ENCODE data around the gene UBE2I.

The UBE2I gene

DNA sequence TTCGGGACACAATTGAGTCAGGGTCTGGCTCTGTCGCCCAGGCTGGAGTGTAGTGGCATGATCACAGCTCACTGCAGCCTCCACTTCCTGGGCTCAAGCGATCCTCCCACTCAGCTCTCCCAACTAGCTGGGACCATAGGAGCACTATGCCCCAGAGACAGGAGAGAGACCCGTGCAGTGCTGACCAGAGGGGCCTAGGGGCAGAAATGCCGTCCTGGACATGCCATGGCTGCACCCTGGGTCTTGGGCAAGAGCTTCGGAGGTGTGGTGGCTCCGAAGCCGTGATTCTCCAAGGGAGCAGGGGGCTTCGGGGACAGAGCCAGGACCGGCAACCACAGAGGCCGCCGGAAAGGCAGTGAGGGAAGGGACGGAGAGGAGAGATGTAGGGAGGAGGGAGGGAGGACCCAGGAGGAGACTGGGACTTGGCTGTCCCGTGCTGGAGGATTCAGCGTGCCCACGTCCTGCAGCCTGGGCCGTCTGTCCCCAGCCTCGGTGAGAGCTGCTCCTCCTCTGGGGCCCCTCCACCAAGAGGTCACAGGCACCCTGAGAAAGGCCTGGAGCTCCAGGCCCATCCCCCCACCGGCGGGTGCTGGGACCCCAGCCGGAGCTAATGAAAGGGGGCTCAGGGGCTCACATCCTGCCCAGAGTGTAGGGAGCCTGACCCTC, 31.7 kb upstream of the UBE2I start:
- Histone ChIP-seq H3K27ac (ENCODE audit: low read depth, low read length, severe bottlenecking) (no peak overlapping the region), H3K4me3 (ENCODE audit: extremely low read depth, insufficient read depth, low read length, poor library complexity, severe bottlenecking) (no peak overlapping the region), H3K4me1 (ENCODE audit: control insufficient read depth, insufficient read depth, low read length, poor library complexity, severe bottlenecking) (no peaks in the 10 kb centered on the region), H3K36me3 (ENCODE audit: control insufficient read depth, insufficient read depth, low read length) (no peaks in the 10 kb centered on the region), H3K9me3 (ENCODE audit: control insufficient read depth, low read length) (no peaks in the 10 kb centered on the region)
- 70 to 77% methylated on average over 12 to 21 of the region's 21 CpGs for WGBS, 2 experiments (ENCODE audit: insufficient coverage in 2 of 2)

DNA sequence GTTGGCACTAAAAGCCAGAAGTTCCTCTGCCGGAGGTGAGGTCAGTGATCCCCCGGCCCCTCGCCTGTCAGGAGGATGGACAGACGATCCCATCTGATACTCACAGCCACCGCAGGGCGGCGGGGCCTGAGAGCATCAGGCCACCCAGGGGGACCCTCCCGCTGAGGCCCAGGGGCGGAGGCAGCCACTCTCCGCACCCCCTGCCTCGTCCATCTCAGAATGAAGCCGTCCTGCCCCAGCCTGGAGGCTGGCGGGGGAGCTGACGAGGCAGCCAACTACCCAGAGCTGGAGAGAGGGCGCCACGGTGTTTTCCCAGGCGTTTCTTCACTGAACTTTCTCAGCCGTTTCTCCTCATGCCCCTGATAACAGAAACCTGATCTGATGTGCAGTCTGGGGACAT, 31.0 kb upstream of the UBE2I start:
- peaks cover 4% of the 10 kb centered on the region for H3K4me1 ChIP-seq (ENCODE audit: control insufficient read depth, insufficient read depth, low read length, poor library complexity, severe bottlenecking)
- no peaks in the 10 kb centered on the region for H3K9me3 ChIP-seq (ENCODE audit: control insufficient read depth, low read length)
- WGBS, 2 experiments (ENCODE audit: insufficient coverage in 2 of 2): 25 to 35% methylated on average over 17 to 18 of the region's 18 CpGs
- H3K4me3 ChIP-seq (ENCODE audit: extremely low read depth, insufficient read depth, low read length, poor library complexity, severe bottlenecking): no peak overlapping the region
- no peaks in the 10 kb centered on the region for H3K36me3 ChIP-seq (ENCODE audit: control insufficient read depth, insufficient read depth, low read length)
- no peak overlapping the region for H3K27ac ChIP-seq (ENCODE audit: low read depth, low read length, severe bottlenecking)

DNA sequence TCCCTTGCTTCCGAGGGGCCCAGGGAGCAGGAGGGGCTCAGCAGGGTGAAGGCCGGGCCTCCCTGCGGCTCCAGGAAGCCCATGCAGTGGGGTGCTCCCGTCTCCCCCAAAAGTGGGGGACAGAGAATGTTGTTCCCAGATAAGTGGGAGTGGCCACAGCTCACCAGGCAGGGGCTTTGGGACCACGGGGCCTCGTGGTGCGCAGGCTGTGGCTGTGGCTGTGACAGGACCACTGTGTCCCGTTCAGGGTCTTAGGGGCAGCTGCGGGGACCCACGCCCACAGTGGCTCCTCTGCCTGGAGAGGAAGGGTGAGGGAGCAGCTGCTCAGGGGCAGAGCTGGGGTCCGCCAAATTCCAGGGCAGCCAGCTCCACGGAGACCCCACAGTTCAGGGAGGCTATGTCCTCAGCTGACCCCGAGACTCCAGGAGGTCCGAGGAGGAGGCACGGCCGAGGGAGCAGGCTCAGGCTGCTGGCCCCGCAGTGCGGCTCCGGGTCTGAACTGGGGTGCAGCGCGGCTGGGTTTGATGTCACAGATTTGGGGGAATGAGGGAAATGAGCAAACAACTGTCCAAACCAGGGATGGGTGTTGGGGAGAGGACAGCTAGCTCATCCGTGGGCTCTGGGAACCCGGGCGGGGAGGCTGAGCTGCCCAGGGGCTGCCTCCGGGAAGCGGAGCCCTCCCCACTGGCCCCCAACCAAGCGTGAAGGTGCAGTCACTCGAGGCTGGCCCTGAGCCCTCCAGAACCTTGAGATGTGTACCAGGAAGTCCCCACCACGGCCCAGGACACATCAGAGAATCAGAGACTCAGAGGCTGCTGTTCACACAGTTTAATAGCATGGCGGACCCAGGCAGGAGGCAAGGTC, 30.1 kb upstream of the UBE2I start:
- no peaks in the 10 kb centered on the region for H3K36me3 ChIP-seq (ENCODE audit: control insufficient read depth, insufficient read depth, low read length)
- 86 to 88% methylated on average over 26 to 30 of the region's 30 CpGs for WGBS, 2 experiments (ENCODE audit: insufficient coverage in 2 of 2)
- H3K4me3 ChIP-seq (ENCODE audit: extremely low read depth, insufficient read depth, low read length, poor library complexity, severe bottlenecking): no peak overlapping the region
- H3K27ac ChIP-seq (ENCODE audit: low read depth, low read length, severe bottlenecking): no peak overlapping the region
- H3K9me3 ChIP-seq (ENCODE audit: control insufficient read depth, low read length): no peaks in the 10 kb centered on the region
- peaks cover 7% of the 10 kb centered on the region for H3K4me1 ChIP-seq (ENCODE audit: control insufficient read depth, insufficient read depth, low read length, poor library complexity, severe bottlenecking)

DNA sequence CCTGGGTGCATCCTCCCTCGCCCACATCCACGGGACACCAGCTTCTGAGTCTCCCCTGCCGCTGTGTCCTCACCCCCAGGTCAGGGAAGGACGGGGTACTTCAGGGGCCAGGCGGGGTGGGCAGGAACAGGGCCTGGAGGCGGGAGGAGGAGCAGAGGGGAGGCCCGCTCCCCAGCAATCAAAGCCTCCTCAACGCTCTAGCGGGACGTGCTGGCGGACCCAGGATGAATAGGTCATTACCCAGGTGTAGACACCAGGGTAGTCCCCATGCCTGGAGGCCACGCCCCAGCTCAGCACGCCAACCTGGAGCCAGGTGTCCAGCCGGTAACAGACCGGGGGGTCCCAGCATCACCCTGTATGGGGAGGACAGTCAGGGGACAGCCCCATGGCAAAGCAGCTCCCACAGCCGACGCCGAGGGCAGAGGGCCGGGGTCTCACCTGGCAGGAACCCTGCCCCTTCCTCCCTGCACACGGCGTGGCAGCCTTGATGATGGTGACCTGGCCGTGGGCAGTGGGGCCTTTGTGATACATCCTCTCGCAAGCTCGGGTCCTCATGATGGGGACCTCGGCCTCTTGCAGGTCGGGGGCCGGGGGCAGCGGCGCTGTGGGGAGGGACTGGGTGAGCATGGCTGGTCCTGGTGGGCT, 29.4 kb upstream of the UBE2I start:
- H3K9me3 ChIP-seq (ENCODE audit: control insufficient read depth, low read length): no peaks in the 10 kb centered on the region
- H3K36me3 ChIP-seq (ENCODE audit: control insufficient read depth, insufficient read depth, low read length): no peaks in the 10 kb centered on the region
- H3K4me1 ChIP-seq (ENCODE audit: control insufficient read depth, insufficient read depth, low read length, poor library complexity, severe bottlenecking): peaks cover 8% of the 10 kb centered on the region
- WGBS, 2 experiments (ENCODE audit: insufficient coverage in 2 of 2): 94 to 95% methylated on average over 19 to 29 of the region's 29 CpGs
- H3K4me3 ChIP-seq (ENCODE audit: extremely low read depth, insufficient read depth, low read length, poor library complexity, severe bottlenecking): no peak overlapping the region
- no peak overlapping the region for H3K27ac ChIP-seq (ENCODE audit: low read depth, low read length, severe bottlenecking)

DNA sequence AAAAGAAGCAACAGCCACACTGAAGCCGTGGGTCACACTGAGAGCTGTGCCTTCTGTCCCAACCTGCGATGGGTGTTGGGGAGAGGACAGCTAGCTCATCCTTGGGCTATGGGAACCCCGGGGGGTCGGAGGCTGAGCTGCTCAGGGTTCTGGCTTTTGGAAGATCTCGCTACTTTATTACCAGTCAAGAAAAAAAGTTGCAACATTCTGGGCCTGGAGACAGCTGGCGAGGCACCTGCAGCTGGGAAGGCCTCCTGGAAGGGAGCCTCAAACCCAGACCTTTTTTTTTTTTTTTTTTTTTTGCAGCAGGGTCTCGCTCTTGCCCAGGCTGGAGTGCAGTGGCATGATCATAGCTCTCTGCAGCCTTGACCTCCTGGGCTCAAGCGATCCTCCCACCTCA, 28.7 kb upstream of the UBE2I start:
- Histone ChIP-seq H3K27ac (ENCODE audit: low read depth, low read length, severe bottlenecking) (no peak overlapping the region), H3K36me3 (ENCODE audit: control insufficient read depth, insufficient read depth, low read length) (no peaks in the 10 kb centered on the region), H3K4me3 (ENCODE audit: extremely low read depth, insufficient read depth, low read length, poor library complexity, severe bottlenecking) (no peak overlapping the region), H3K9me3 (ENCODE audit: control insufficient read depth, low read length) (no peaks in the 10 kb centered on the region), H3K4me1 (ENCODE audit: control insufficient read depth, insufficient read depth, low read length, poor library complexity, severe bottlenecking) (peaks cover 8% of the 10 kb centered on the region)
- 92 to 93% methylated on average over 5 to 8 of the region's 8 CpGs for WGBS, 2 experiments (ENCODE audit: insufficient coverage in 2 of 2)

DNA sequence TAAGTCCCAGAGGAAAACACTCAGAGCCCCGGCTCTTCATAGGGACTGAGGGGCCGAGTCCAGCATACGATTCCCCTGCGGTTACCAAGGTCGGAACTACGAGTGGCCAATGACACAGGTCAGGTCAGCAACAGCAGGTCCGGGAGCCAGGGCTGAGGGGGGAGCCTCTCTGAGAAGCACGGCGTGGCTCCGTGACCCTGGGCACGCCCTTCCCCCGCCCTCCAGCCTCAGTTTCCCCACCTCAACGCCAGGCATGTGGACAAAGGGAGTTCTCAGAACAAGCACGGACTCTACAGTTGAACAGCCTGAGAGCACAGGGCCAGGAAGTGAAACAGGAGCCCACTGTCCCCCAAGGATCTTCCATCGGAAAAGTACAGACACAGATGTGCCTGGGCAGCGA, 27.9 kb upstream of the UBE2I start:
- Histone ChIP-seq H3K9me3 (ENCODE audit: control insufficient read depth, low read length) (no peaks in the 10 kb centered on the region), H3K4me1 (ENCODE audit: control insufficient read depth, insufficient read depth, low read length, poor library complexity, severe bottlenecking) (peaks cover 8% of the 10 kb centered on the region), H3K4me3 (ENCODE audit: extremely low read depth, insufficient read depth, low read length, poor library complexity, severe bottlenecking) (no peak overlapping the region), H3K36me3 (ENCODE audit: control insufficient read depth, insufficient read depth, low read length) (no peaks in the 10 kb centered on the region), H3K27ac (ENCODE audit: low read depth, low read length, severe bottlenecking) (no peak overlapping the region)
- WGBS, 2 experiments (ENCODE audit: insufficient coverage in 2 of 2): 87 to 95% methylated on average over 13 to 14 of the region's 16 CpGs

DNA sequence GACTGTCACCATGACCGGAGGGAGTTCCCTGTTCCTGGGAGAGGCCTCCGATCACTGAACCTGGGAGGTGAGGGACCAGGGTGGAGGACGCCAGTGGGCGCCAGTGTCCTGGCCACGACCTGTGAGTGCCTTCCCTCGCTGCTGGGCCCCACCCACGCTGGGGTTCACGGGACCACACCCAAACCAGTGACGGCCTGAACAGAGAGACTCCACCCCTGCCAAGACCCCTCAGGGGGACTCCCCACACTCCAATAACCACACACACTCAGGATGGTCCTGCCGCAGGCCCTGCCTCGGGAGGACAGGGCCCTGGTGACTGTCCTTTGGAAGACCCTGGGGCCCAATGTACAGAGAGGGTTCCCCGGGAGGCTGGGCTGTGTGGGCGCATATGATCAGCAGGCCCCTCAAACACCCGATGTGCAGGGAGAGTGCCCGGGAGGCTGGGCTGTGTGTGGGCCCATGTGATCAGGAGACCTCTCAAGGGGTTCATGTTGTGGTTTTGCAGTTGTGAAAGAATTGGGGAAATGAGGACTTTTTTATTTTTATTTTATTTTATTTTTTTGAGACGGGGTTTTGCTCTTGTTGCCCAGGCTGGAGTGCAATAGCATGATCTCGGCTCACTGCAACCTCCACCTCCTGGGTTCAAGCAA, 27.0 kb upstream of the UBE2I start:
- Histone ChIP-seq H3K27ac (ENCODE audit: low read depth, low read length, severe bottlenecking) (no peak overlapping the region), H3K9me3 (ENCODE audit: control insufficient read depth, low read length) (no peaks in the 10 kb centered on the region), H3K4me1 (ENCODE audit: control insufficient read depth, insufficient read depth, low read length, poor library complexity, severe bottlenecking) (peaks cover 8% of the 10 kb centered on the region), H3K36me3 (ENCODE audit: control insufficient read depth, insufficient read depth, low read length) (no peaks in the 10 kb centered on the region), H3K4me3 (ENCODE audit: extremely low read depth, insufficient read depth, low read length, poor library complexity, severe bottlenecking) (no peak overlapping the region)
- 86 to 96% methylated on average over 9 to 15 of the region's 17 CpGs for whole genome bisulfite sequencing, 2 experiments (ENCODE audit: insufficient coverage in 2 of 2)

DNA sequence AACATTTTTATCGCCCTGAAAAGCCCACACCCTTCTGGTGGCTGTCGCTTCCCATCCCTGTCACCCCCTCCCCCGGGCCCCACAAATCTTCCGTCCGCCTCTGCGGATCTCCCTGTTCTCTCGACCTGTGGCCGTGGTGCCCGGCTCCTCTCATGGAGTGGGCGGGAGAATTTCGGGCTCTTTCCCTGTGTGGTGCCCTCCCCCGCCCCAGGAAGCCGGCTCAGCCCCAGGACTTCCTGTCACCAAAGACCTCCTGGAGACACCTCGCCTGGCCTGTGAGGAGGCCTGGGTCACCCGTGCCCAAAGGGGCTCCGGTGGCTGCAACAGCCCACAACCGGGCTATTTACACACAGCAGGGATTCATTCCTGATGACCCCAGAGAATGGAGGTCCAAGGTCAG, 26.1 kb upstream of the UBE2I start:
- Histone ChIP-seq H3K4me3 (ENCODE audit: extremely low read depth, insufficient read depth, low read length, poor library complexity, severe bottlenecking) (no peak overlapping the region), H3K36me3 (ENCODE audit: control insufficient read depth, insufficient read depth, low read length) (no peaks in the 10 kb centered on the region), H3K4me1 (ENCODE audit: control insufficient read depth, insufficient read depth, low read length, poor library complexity, severe bottlenecking) (peaks cover 8% of the 10 kb centered on the region), H3K27ac (ENCODE audit: low read depth, low read length, severe bottlenecking) (no peak overlapping the region), H3K9me3 (ENCODE audit: control insufficient read depth, low read length) (no peaks in the 10 kb centered on the region)
- 57% methylated on average over 16 to 17 of the region's 17 CpGs for WGBS, 2 experiments (ENCODE audit: insufficient coverage in 2 of 2)

DNA sequence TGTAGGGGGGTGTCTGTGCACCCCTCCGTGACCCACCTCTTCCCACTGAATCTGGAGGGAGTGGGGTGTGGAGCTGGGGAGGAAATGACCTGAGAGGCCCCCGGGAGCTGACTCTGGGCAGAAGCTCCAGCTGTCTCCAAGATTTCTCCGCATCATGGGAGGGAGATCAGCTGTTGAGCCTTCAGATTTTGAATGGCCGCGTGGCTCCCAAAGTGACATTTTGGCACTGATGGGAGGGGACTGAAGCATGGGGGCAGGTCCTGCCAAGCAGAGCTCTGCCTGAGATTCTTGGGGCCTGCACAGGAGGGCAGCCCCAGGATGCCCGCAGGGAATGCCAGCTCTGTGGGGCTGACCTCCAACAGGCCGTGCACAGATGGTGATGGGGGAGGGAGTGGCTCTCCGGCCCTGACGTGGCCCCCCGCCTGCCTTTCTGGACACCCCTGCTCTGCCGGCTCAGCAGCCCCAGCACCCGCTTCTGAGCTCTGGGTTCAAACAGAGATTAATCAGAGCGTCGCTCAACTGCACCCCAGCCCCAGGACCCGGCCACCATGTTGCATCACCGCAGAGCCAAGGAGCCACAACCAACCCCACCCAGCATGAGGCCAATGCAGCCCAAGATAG, 25.3 kb upstream of the UBE2I start:
- no peak overlapping the region for H3K27ac ChIP-seq (ENCODE audit: low read depth, low read length, severe bottlenecking)
- H3K4me1 ChIP-seq (ENCODE audit: control insufficient read depth, insufficient read depth, low read length, poor library complexity, severe bottlenecking): peaks cover 8% of the 10 kb centered on the region
- 83 to 92% methylated on average over 10 to 13 of the region's 16 CpGs for WGBS, 2 experiments (ENCODE audit: insufficient coverage in 2 of 2)
- H3K36me3 ChIP-seq (ENCODE audit: control insufficient read depth, insufficient read depth, low read length): no peaks in the 10 kb centered on the region
- H3K9me3 ChIP-seq (ENCODE audit: control insufficient read depth, low read length): no peaks in the 10 kb centered on the region
- no peak overlapping the region for H3K4me3 ChIP-seq (ENCODE audit: extremely low read depth, insufficient read depth, low read length, poor library complexity, severe bottlenecking)

Measured in mesodermal cell (in vitro differentiated cells).